HL-60 (cell line): ENCODE data around the gene ZNF580.

ENCODE experiments used
- CTCF ChIP-seq: IDR thresholded peaks from one replicate; pipeline ENCODE4 v1.5.1; 2011; ENCODE audit warnings: low read length, control low read depth, inconsistent platforms; ENCODE audit not compliant: insufficient read depth
- GABPA ChIP-seq: IDR thresholded peaks from 2 replicates; pipeline ENCODE4 v1.6.1; 2012; ENCODE audit warnings: low read depth
- POLR2AphosphoS5 ChIP-seq: IDR thresholded peaks from 2 replicates; pipeline ENCODE4 v1.6.1; 2012; ENCODE audit warnings: low read depth

GRCh38 chr19:55641426-55642152 lies 787 bp downstream of the ZNF580 start:
- TF ChIP-seq GABPA (no peak; the same call in 1 of the 2 replicates), CTCF (no peak), POLR2AphosphoS5 (no peak)
